Stomach (tissue), 4 donors: ENCODE measurements around the gene MCRS1.

Experiments used
- CTCF ChIP-seq, 7 experiments: fragments of 450-650 bp in 4 of 7; fragments of 200-600 bp in 3 of 7; sonication (generic) in 3 of 7; IDR thresholded peaks; one replicate each; pipeline ENCODE4 v1.5.1; 2016 to 2019; ENCODE audit warnings: antibody characterized with exemption in 7 of 7, control low read depth in 2 of 7, mild to moderate bottlenecking in 1 of 7
- POLR2A ChIP-seq, 4 donors: fragments of 450-650 bp; IDR thresholded peaks; one replicate each; pipeline ENCODE4 v1.6.1; 2016; ENCODE audit warnings: antibody characterized with exemption in 4 of 4, control low read depth in 2 of 4, mild to moderate bottlenecking in 1 of 4, moderate library complexity in 1 of 4
- POLR2AphosphoS5 ChIP-seq, 3 donors: sonication (generic); formaldehyde crosslinking; IDR thresholded peaks; one replicate each; pipeline ENCODE4 v1.6.1; 2016; ENCODE audit warnings: antibody characterized with exemption in 3 of 3

GRCh38 chr12:49557917-49558215 lies 10.1 kb downstream of the MCRS1 start:
- TF ChIP-seq CTCF (IDR thresholded peaks at IDR 0.05): no peak
- TF ChIP-seq POLR2AphosphoS5 (IDR thresholded peaks at IDR 0.05): no peak
- TF ChIP-seq POLR2A (IDR thresholded peaks at IDR 0.05): no peak
